H9 (cell line): ENCODE data around the gene GYG1. TPM values are rescaled to one million over a fixed set of nuclear protein-coding genes. Genes with fewer than 3 reads are reported as not detected.

Experiments
- DNase-seq: peaks from one replicate; pipeline ENCODE4 v3.0.0-alpha.2; 2017
- H2AFZ ChIP-seq: one replicate; pipeline ENCODE4 v1.6.1; 2013; ENCODE audit warnings: mild to moderate bottlenecking, low read length, control low read depth, moderate library complexity
- H2AK5ac ChIP-seq: 2 replicates; pipeline ENCODE4 v1.6.1; 2013; ENCODE audit warnings: low read length, control low read depth, mixed read lengths; ENCODE audit not compliant: insufficient read length
- H2BK120ac ChIP-seq: one replicate; pipeline ENCODE4 v1.6.1; 2013; ENCODE audit warnings: low read depth, mild to moderate bottlenecking, low read length, control low read depth, inconsistent platforms; ENCODE audit not compliant: poor library complexity, severe bottlenecking
- H2BK12ac ChIP-seq: 2 replicates; pipeline ENCODE4 v1.6.1; 2013; ENCODE audit warnings: low read length, control low read depth, mixed read lengths, low read depth; ENCODE audit not compliant: insufficient read length
- H2BK15ac ChIP-seq: 2 replicates; pipeline ENCODE4 v1.6.1; 2013; ENCODE audit warnings: low read depth, low read length, control low read depth
- H2BK20ac ChIP-seq: one replicate; pipeline ENCODE4 v1.6.1; 2013; ENCODE audit warnings: low read depth, mild to moderate bottlenecking, low read length, control low read depth, inconsistent platforms; ENCODE audit not compliant: poor library complexity, severe bottlenecking
- H2BK5ac ChIP-seq: 2 replicates; pipeline ENCODE4 v1.6.1; 2013; ENCODE audit warnings: low read length, control low read depth, mixed read lengths; ENCODE audit not compliant: insufficient read length
- H3K14ac ChIP-seq: 2 replicates; pipeline ENCODE4 v1.6.1; 2013; ENCODE audit warnings: low read length, control low read depth; ENCODE audit not compliant: insufficient read depth
- H3K18ac ChIP-seq: 2 replicates; pipeline ENCODE4 v1.6.1; 2013; ENCODE audit warnings: low read depth, mild to moderate bottlenecking, mixed read lengths, low read length, control low read depth; ENCODE audit not compliant: insufficient read length
- H3K23ac ChIP-seq: 2 replicates; pipeline ENCODE4 v1.6.1; 2013; ENCODE audit warnings: low read length, control low read depth, mixed read lengths, low read depth; ENCODE audit not compliant: insufficient read length
- H3K23me2 ChIP-seq: 2 replicates; pipeline ENCODE4 v1.6.1; 2013; ENCODE audit warnings: low read depth, mild to moderate bottlenecking, mixed read lengths, low read length, control low read depth; ENCODE audit not compliant: insufficient read length, poor library complexity, severe bottlenecking
- H3K27ac ChIP-seq: 2 replicates; pipeline ENCODE4 v1.5.1; 2013; ENCODE audit warnings: low read length, control low read depth, mixed read lengths, low read depth; ENCODE audit not compliant: insufficient read length
- H3K27me3 ChIP-seq: 2 replicates; pipeline ENCODE4 v1.6.1; 2013; ENCODE audit warnings: low read length, control low read depth, inconsistent platforms; ENCODE audit not compliant: insufficient read depth
- H3K4ac ChIP-seq: 2 replicates; pipeline ENCODE4 v1.6.1; 2013; ENCODE audit warnings: low read depth, mild to moderate bottlenecking, control low read depth, inconsistent platforms, low read length, moderate library complexity
- H3K4me1 ChIP-seq: 2 replicates; pipeline ENCODE4 v1.6.1; 2013; ENCODE audit warnings: low read length, control low read depth, inconsistent platforms; ENCODE audit not compliant: insufficient read depth
- H3K4me2 ChIP-seq: 2 replicates; pipeline ENCODE4 v1.6.1; 2013; ENCODE audit warnings: low read length, control low read depth, mixed read lengths; ENCODE audit not compliant: insufficient read length, insufficient read depth
- H3K56ac ChIP-seq: 2 replicates; pipeline ENCODE4 v1.6.1; 2013; ENCODE audit warnings: low read depth, mild to moderate bottlenecking, mixed read lengths, low read length, control low read depth; ENCODE audit not compliant: insufficient read length
- H3K79me1 ChIP-seq: 2 replicates; pipeline ENCODE4 v1.6.1; 2013; ENCODE audit warnings: low read depth, mild to moderate bottlenecking, moderate library complexity, low read length, control low read depth, inconsistent platforms; ENCODE audit not compliant: insufficient read depth, poor library complexity, severe bottlenecking
- H3K79me2 ChIP-seq: 2 replicates; pipeline ENCODE4 v1.6.1; 2013; ENCODE audit warnings: low read length, control low read depth, inconsistent platforms; ENCODE audit not compliant: insufficient read depth
- H3K9ac ChIP-seq: 2 replicates; pipeline ENCODE4 v1.6.1; 2013; ENCODE audit warnings: low read length, control low read depth, mixed read lengths; ENCODE audit not compliant: insufficient read length; ENCODE audit errors: extremely low read depth
- H3K9me3 ChIP-seq: one replicate; pipeline ENCODE4 v1.6.1; 2013; ENCODE audit warnings: low read depth, low read length, inconsistent platforms; ENCODE audit not compliant: control insufficient read depth
- H3T11ph ChIP-seq: one replicate; pipeline ENCODE4 v1.6.1; 2013; ENCODE audit warnings: mild to moderate bottlenecking, low read length, control low read depth, inconsistent platforms
- H4K20me1 ChIP-seq: one replicate; pipeline ENCODE4 v1.6.1; 2013; ENCODE audit not compliant: control insufficient read depth, insufficient read length, insufficient read depth
- H4K5ac ChIP-seq: 2 replicates; pipeline ENCODE4 v1.6.1; 2013; ENCODE audit warnings: low read depth, mild to moderate bottlenecking, mixed read lengths, low read length, control low read depth; ENCODE audit not compliant: insufficient read length
- H4K8ac ChIP-seq: replicated peaks from 2 replicates; pipeline ENCODE4 v1.6.1; 2013; ENCODE audit warnings: low read length, control low read depth, mixed read lengths, low read depth; ENCODE audit not compliant: insufficient read length
- H4K91ac ChIP-seq: 2 replicates; pipeline ENCODE4 v1.6.1; 2013; ENCODE audit warnings: low read depth, mild to moderate bottlenecking, moderate library complexity, mixed read lengths, low read length, control low read depth; ENCODE audit not compliant: insufficient read length
- H3K27ac Mint-ChIP-seq, 3 experiments: 2 replicates in 2 of 3; 3 replicates in 1 of 3; pipeline ENCODE4 v1.8.0; 2020 to 2021; ENCODE audit warnings: mixed read lengths in 3 of 3, mild to moderate bottlenecking in 1 of 3, moderate library complexity in 1 of 3
- H3K27me3 Mint-ChIP-seq: 2 replicates; pipeline ENCODE4 v1.8.0; 2021; ENCODE audit warnings: low read depth, mild to moderate bottlenecking, moderate library complexity, mixed read lengths
- H3K36me3 Mint-ChIP-seq, 3 experiments: 2 replicates in 2 of 3; 3 replicates in 1 of 3; pipeline ENCODE4 v1.8.0; 2020 to 2021; ENCODE audit warnings: low read depth in 3 of 3, mixed read lengths in 3 of 3; ENCODE audit not compliant: insufficient read depth in 1 of 3
- H3K4me1 Mint-ChIP-seq, 2 experiments: 2 replicates each; pipeline ENCODE4 v1.8.0; 2020; ENCODE audit warnings: mixed read lengths in 2 of 2
- H3K4me3 Mint-ChIP-seq, 2 experiments: 2 replicates in 1 of 2; 3 replicates in 1 of 2; pipeline ENCODE4 v1.8.0; 2020 to 2021; ENCODE audit warnings: mild to moderate bottlenecking in 2 of 2, mixed read lengths in 2 of 2, moderate library complexity in 1 of 2
- H3K9me3 Mint-ChIP-seq, 2 experiments: 2 replicates in 1 of 2; 3 replicates in 1 of 2; pipeline ENCODE4 v1.8.0; 2020; ENCODE audit warnings: mild to moderate bottlenecking in 2 of 2, mixed read lengths in 2 of 2, moderate library complexity in 1 of 2
- CTCF ChIP-seq: fragments of 200-600 bp; sonication (generic); conservative IDR thresholded peaks from 3 replicates; pipeline ENCODE4 v1.8.0; 2021; ENCODE audit warnings: antibody characterized with exemption, mild to moderate bottlenecking
- WGBS: extraction: QIAGEN DNeasy Blood & Tissue Kit; methylation state at CpG from one replicate; pipeline ENCODE4 v1.1.7; 2013; ENCODE audit warnings: missing lambda C conversion rate, low lambda C conversion rate, mixed read lengths; ENCODE audit not compliant: insufficient read length; ENCODE audit errors: extremely low coverage; 5-methylcytosine and 5-hydroxymethylcytosine counted together
- total RNA-seq: library from RNA; stranded (reverse); gene quantifications from 2 replicates; pipeline ENCODE4 v1.2.1, GENCODE V29; 2021

The GYG1 gene
- total RNA-seq, 1 experiment from 2014 or later: 31.5 TPM

- H3K36me3 Mint-ChIP-seq: no peaks in the 10 kb centered on the region
- no peaks in the 10 kb centered on the region for H3K27me3 ChIP-seq
- H3K4ac ChIP-seq: no peak overlapping the region
- no peak for TF ChIP-seq CTCF
- H3K14ac ChIP-seq: no peak overlapping the region
- H3K9me3 ChIP-seq: no peaks in the 10 kb centered on the region
- no peak overlapping the region for H3K23ac ChIP-seq
- H3K4me3 Mint-ChIP-seq: no peak overlapping the region
- peaks cover 13 to 15% of the 10 kb centered on the region in 2 experiments for H3K4me1 Mint-ChIP-seq
- no peak for DNase-seq
- H3K27ac ChIP-seq: no peak overlapping the region
- no peak overlapping the region for H4K8ac ChIP-seq
- no peaks in the 10 kb centered on the region for H3K27me3 Mint-ChIP-seq
- H4K20me1 ChIP-seq: no peaks in the 10 kb centered on the region
- H4K5ac ChIP-seq: no peak overlapping the region
- no peak overlapping the region for H3T11ph ChIP-seq
- H3K23me2 ChIP-seq: no peaks in the 10 kb centered on the region
- no peak overlapping the region for H2BK15ac ChIP-seq
- no peak overlapping the region for H3K4me2 ChIP-seq
- H3K9ac ChIP-seq: no peak overlapping the region
- H3K79me1 ChIP-seq: no peaks in the 10 kb centered on the region
- H2AK5ac ChIP-seq: no peak overlapping the region
- no peak overlapping the region for H4K91ac ChIP-seq
- no peaks in the 10 kb centered on the region for H3K9me3 Mint-ChIP-seq
- H3K79me2 ChIP-seq: no peaks in the 10 kb centered on the region
- no peak overlapping the region for H2BK5ac ChIP-seq
- H2BK20ac ChIP-seq: no peak overlapping the region
- H3K18ac ChIP-seq: no peak overlapping the region
- H3K4me1 ChIP-seq: no peaks in the 10 kb centered on the region
- no peak overlapping the region for H2BK12ac ChIP-seq
- no peak overlapping the region for H3K56ac ChIP-seq
- no peak overlapping the region for H2AFZ ChIP-seq
- no CpG with 5 or more reads among the region's 4 CpGs for WGBS
- H2BK120ac ChIP-seq: no peak overlapping the region
- H3K27ac Mint-ChIP-seq: no peak overlapping the region
Measured at GRCh38 chr3:148951599-148952361, 39.6 kb upstream of the GYG1 start.
